Measurements from ENCODE around the gene PACRG.
A peak's percentile ranks its signal among the peaks of the same experiment; 100 is the strongest.

The PACRG gene

GRCh38 chr6:162798546-162799266, 70.9 kb downstream of the PACRG start:
- no peak for DNase-seq

GRCh38 chr6:162814426-162814973, 86.7 kb downstream of the PACRG start:
- no peak for DNase-seq

GRCh38 chr6:162817196-162817595, 89.4 kb downstream of the PACRG start:
- no peak for DNase-seq

GRCh38 chr6:162819284-162819683, 91.5 kb downstream of the PACRG start:
- no peak for DNase-seq

GRCh38 chr6:162821102-162821501, 93.3 kb downstream of the PACRG start:
- no peak for DNase-seq

- no peak for DNase-seq
These were observed 97.8 kb downstream of the PACRG start for GRCh38 chr6:162825597-162825996.

GRCh38 chr6:162829013-162829742, 101.4 kb downstream of the PACRG start:
- no peak for DNase-seq

GRCh38 chr6:162833776-162834175, 106.0 kb downstream of the PACRG start:
- DNase-seq: no peak

GRCh38 chr6:162845972-162846371, 118.2 kb downstream of the PACRG start:
- no peak for DNase-seq

GRCh38 chr6:162846723-162847122, 118.9 kb downstream of the PACRG start:
- no peak for DNase-seq

- DNase-seq: no peak
These were observed 121.5 kb downstream of the PACRG start for GRCh38 chr6:162849269-162849668.

- DNase-seq: no peak
These were observed 124.4 kb downstream of the PACRG start for GRCh38 chr6:162852192-162852591.

- no peak for DNase-seq
These were observed 125.2 kb downstream of the PACRG start for GRCh38 chr6:162852840-162853577.

GRCh38 chr6:162854228-162854627, 126.5 kb downstream of the PACRG start:
- DNase-seq: no peak

GRCh38 chr6:162854734-162855191, 127.0 kb downstream of the PACRG start:
- no peak for DNase-seq

- peak in 1 of 3 donors; percentile 2 for DNase-seq
These were observed 129.1 kb downstream of the PACRG start for GRCh38 chr6:162856885-162857284.

GRCh38 chr6:162857326-162857725, 129.6 kb downstream of the PACRG start:
- DNase-seq: no peak

GRCh38 chr6:162862462-162862861, 134.7 kb downstream of the PACRG start:
- no peak for DNase-seq

- DNase-seq: no peak
These were observed 135.2 kb downstream of the PACRG start for GRCh38 chr6:162862941-162863340.

- DNase-seq: no peak
These were observed 136.0 kb downstream of the PACRG start for GRCh38 chr6:162863821-162864220.

- no peak for DNase-seq
These were observed 137.1 kb downstream of the PACRG start for GRCh38 chr6:162864911-162865310.

- no peak for DNase-seq
These were observed 138.9 kb downstream of the PACRG start for GRCh38 chr6:162866656-162867055.

GRCh38 chr6:162868397-162868796, 140.6 kb downstream of the PACRG start:
- DNase-seq: no peak
